Activated naive CD8-positive, alpha-beta T cell (primary cell): ENCODE measurements around the gene AQP11.
A peak's percentile ranks its signal among the peaks of the same experiment; 100 is the strongest.
"Not testable (repeated sequence)": the region's sequence is repeated elsewhere in the genome, so short reads cannot be mapped to it uniquely, and the experiment has no call there.

Experiments
- H3K27ac Mint-ChIP-seq: one replicate; pipeline ENCODE4 v1.8.0; 2021; ENCODE audit warnings: mixed read lengths
- H3K27me3 Mint-ChIP-seq: one replicate; pipeline ENCODE4 v1.8.0; 2021; ENCODE audit warnings: mixed read lengths
- H3K36me3 Mint-ChIP-seq: one replicate; pipeline ENCODE4 v1.8.0; 2021; ENCODE audit warnings: mixed read lengths
- H3K4me1 Mint-ChIP-seq: one replicate; pipeline ENCODE4 v1.8.0; 2021; ENCODE audit warnings: low read depth, mixed read lengths
- H3K4me3 Mint-ChIP-seq: one replicate; pipeline ENCODE4 v1.8.0; 2021; ENCODE audit warnings: mild to moderate bottlenecking, mixed read lengths
- H3K9me3 Mint-ChIP-seq: one replicate; pipeline ENCODE4 v1.8.0; 2021; ENCODE audit warnings: low read depth, mixed read lengths

AQP11 gene, protein sequence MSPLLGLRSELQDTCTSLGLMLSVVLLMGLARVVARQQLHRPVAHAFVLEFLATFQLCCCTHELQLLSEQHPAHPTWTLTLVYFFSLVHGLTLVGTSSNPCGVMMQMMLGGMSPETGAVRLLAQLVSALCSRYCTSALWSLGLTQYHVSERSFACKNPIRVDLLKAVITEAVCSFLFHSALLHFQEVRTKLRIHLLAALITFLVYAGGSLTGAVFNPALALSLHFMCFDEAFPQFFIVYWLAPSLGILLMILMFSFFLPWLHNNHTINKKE

DNA sequence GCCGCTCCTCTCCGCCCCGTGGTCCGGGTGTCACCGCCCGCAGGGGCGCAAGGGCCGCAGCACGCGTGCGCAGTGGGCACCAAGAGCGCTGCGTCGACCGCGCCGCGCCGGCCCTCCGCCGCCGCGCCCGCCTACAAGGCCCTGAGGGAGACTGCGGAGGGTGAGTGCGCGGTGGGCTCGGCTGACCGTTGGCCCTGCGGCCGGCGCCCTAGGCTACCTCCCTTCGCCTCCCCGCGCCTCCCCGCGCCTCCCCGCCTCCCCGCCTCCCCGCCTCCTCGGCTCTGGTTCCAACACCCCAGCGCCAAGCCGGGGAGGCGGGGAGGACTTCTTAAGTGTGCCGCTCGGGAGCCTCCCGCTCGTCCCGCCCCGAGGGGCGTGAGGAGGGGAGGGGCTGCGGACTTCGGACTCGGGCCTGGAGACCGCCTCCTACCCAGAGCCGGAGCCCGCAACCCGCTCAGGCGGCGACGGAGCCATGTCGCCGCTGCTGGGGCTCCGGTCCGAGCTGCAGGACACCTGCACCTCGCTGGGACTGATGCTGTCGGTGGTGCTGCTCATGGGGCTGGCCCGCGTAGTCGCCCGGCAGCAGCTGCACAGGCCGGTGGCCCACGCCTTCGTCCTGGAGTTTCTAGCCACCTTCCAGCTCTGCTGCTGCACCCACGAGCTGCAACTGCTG, at the start of gene AQP11:
Gene AQP11, plus strand, starts transcription at position 433 of the 673 bp plus-strand sequence. Its CDS starts 40 bp downstream, at position 473.
- Mint-ChIP-seq H3K27me3 (peaks cover 4% of the 10 kb centered on the region), H3K36me3 (no peaks in the 10 kb centered on the region), H3K4me3 (peak within 1 kb of the TSS; percentile 91), H3K4me1 (peaks cover 17% of the 10 kb centered on the region), H3K9me3 (no peaks in the 10 kb centered on the region), H3K27ac (peak within 1 kb of the TSS; percentile 76)

DNA sequence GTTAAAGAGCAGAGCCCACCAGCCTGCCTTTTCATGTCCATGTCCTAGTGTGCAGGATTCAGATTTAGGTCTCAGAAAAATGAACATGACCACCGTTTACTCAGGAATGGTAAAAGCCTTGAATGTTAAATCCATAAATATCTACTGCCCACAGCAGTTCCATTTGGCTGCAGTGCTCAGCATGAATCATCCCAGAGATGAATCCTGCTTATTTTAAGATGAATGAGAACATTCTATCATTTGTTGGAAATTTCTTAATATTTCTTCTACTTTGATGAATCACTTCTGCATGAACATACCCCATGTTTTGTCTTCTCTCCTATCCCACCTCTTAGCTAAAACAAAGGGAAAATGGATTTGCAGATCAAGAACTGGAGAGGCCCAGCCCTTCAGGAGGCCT, 47.5 kb upstream of the AQP11 start:
- Mint-ChIP-seq H3K9me3 (no peaks in the 10 kb centered on the region), H3K27ac (no peak overlapping the region), H3K36me3 (peaks cover 2% of the 10 kb centered on the region), H3K27me3 (no peaks in the 10 kb centered on the region), H3K4me1 (no peaks in the 10 kb centered on the region), H3K4me3 (no peak overlapping the region)

DNA sequence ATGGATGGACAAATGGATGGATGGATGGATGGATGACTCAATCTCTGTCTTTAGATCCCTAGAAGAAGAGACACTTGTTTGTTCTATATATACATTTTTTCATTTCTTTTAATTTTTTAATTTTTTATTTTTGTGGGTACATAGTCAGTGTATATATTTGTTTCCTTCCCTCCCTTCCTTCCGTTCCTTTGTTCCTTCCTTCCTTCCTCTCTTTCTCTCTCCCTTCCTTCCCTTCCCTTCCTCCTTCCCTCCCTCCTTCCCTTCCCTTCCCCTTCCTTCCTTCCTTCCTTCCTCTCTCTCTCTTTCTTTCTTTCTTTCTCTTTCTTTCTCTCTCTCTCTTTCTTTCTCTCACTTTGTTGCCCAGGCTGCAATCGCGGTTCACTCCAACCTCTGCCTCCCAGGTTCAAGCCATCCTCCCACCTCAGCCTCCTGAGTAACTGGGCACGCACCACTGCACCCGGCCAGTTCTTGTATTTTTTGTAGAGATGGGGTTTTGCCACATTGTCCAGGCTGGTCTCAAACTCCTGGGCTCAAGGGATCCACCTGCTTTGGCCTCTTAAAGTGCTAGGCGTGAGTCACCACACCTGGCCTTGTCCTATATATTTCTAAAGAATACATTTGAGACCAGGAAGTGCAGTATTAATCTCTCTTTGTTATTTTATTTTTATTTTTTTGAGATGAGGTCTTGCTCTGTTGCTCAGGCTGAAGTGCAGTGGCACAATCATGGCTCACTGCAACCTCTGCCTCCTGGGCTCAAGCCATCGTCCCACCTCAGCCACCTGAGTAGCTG, 42.5 kb upstream of the AQP11 start:
- no peak overlapping the region for H3K27ac Mint-ChIP-seq
- no peaks in the 10 kb centered on the region for H3K9me3 Mint-ChIP-seq
- no peaks in the 10 kb centered on the region for H3K36me3 Mint-ChIP-seq
- no peak overlapping the region for H3K4me3 Mint-ChIP-seq
- peaks cover 4% of the 10 kb centered on the region for H3K4me1 Mint-ChIP-seq
- no peaks in the 10 kb centered on the region for H3K27me3 Mint-ChIP-seq

DNA sequence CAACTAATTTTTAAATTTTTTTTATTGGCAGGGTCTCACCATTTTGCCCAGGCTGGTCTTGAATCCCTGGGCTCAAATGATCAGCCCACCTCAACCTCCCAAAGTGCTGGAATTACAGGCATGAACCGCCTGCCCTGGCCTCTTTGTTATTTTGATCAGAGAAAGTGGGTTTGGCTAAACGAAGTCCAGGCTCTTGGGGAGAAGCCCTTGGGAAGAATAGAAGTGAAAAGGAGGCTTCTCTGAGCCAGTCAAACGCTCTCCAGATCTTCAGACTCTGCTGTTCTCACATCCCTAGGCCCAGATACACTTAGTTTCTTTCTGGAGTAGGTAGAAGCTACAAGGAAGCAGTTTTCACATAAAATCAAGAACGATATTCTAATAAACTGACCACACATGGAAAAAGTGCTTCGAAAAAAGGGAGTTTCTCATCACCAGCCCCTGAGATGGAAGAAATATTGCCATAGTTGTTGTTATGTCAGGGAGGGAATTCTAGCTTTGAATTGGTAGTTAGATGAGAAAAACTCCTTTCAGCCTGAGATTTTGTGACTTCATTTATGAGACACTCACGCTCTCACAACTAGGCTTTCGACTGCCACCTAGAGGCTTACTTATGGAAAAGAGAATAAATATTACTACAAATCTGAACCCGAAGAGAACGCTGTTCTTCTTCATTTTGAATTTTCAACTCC, 41.7 kb upstream of the AQP11 start:
- no peak overlapping the region for H3K27ac Mint-ChIP-seq
- no peak overlapping the region for H3K4me3 Mint-ChIP-seq
- H3K9me3 Mint-ChIP-seq = no peaks in the 10 kb centered on the region
- H3K4me1 Mint-ChIP-seq = peaks cover 4% of the 10 kb centered on the region
- H3K36me3 Mint-ChIP-seq = no peaks in the 10 kb centered on the region
- no peaks in the 10 kb centered on the region for H3K27me3 Mint-ChIP-seq

DNA sequence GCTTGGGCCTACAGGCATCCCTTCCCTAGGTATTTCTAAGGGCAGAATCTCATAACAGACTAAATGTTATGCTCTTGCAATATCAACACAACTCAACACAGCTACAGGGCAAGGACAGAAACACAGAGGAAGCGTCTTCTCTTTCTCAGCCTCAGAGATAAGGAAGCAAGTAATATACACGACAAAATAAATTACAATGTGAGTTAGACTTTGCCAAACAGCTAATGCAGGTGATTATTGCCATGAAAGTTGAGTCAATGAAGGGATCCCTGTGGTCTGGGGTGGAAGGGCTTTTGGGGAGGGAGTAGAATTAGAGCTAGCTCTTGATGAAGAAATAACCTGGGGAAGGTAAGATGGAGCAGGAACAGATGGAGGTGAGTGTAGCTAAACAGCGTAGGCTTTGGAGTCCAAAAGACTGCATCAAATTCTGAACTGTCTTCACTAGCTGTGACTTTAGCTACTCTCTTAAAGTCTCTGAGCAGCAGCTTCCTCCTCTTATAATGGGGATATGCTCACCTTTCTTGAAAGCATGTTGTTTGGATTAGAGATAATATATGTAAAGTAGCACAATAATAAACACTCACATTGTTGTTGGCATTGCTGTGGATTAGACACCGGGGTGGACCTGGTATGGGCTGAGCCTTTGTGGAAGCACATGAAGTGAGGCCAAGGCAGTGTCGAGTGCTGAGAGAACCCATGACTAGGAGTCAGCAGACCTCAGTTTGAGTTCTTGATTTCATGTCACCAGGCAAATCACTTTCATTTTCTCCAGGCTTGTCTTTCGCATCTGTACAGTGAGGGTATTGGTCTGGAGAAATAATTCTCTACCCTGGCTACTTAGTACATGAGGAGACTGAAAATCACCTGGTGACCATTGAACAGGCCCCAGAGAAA, 41.0 kb upstream of the AQP11 start:
- Mint-ChIP-seq H3K27ac (no peak overlapping the region), H3K36me3 (no peaks in the 10 kb centered on the region), H3K4me3 (no peak overlapping the region), H3K27me3 (no peaks in the 10 kb centered on the region), H3K9me3 (no peaks in the 10 kb centered on the region), H3K4me1 (peaks cover 4% of the 10 kb centered on the region)

DNA sequence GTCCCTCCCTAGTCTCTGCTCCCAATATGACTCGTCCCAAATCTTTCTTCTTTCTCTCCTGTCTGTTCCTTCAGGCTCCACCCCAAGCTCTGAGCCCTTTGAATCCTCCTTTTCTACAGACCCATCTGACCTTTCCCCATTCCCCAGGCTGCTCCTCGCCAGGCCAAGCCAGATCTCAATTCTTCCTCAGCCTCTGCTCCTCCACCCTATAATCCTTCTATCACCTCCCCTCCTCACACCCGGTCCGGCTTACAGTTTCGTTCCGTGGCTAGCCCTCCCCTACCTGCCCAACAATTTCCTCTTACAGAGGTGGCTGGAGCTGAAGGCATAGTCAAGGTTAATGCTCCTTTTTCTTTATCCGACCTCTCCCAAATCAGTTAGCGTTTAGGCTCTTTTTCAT, 38.3 kb upstream of the AQP11 start:
- H3K4me1 Mint-ChIP-seq, H3K4me3 Mint-ChIP-seq, H3K9me3 Mint-ChIP-seq, H3K27me3 Mint-ChIP-seq, H3K36me3 Mint-ChIP-seq, H3K27ac Mint-ChIP-seq: not testable (repeated sequence)

DNA sequence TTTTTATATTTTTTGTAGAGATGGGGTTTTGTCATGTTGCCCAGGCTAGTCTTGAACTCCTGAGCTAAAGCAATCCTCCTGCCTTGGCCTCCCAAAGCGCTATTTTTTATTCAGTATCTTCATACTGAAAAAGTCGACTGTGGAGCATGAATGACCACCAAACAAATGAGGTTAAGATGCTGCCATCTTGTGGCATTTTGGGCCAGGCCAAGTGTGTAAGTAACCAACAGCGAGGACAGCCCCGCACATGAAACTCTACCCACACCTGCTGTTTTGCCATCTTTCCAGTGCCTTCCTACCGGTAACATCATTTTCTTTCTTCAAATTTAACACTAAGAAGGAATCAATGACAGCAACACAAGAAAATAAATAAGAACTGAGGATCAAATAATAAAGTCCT, 32.2 kb upstream of the AQP11 start:
- H3K27ac Mint-ChIP-seq = no peak overlapping the region
- no peaks in the 10 kb centered on the region for H3K9me3 Mint-ChIP-seq
- no peaks in the 10 kb centered on the region for H3K36me3 Mint-ChIP-seq
- H3K4me1 Mint-ChIP-seq = no peaks in the 10 kb centered on the region
- no peaks in the 10 kb centered on the region for H3K27me3 Mint-ChIP-seq
- no peak overlapping the region for H3K4me3 Mint-ChIP-seq

DNA sequence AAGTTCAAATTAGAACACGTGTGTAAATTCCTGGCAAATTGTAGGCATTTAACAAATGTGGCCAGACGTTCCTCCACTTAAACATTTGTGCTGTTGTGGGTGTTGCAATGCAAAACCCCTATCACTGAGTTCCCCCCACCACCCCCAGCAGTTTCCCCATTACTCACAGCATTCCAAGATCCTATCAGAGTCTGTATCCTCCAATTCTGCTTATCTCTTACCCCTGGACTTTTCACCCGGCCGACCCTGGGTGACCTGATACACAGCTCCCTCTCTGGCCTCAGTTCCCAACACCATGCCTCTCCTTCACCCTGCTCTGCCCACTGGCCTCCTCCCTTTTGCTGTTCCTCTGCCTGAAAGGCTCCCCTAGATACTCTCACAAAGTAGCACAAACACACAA, 31.4 kb upstream of the AQP11 start:
- H3K27ac Mint-ChIP-seq = no peak overlapping the region
- no peaks in the 10 kb centered on the region for H3K27me3 Mint-ChIP-seq
- no peaks in the 10 kb centered on the region for H3K4me1 Mint-ChIP-seq
- H3K36me3 Mint-ChIP-seq = no peaks in the 10 kb centered on the region
- H3K4me3 Mint-ChIP-seq = no peak overlapping the region
- no peaks in the 10 kb centered on the region for H3K9me3 Mint-ChIP-seq

DNA sequence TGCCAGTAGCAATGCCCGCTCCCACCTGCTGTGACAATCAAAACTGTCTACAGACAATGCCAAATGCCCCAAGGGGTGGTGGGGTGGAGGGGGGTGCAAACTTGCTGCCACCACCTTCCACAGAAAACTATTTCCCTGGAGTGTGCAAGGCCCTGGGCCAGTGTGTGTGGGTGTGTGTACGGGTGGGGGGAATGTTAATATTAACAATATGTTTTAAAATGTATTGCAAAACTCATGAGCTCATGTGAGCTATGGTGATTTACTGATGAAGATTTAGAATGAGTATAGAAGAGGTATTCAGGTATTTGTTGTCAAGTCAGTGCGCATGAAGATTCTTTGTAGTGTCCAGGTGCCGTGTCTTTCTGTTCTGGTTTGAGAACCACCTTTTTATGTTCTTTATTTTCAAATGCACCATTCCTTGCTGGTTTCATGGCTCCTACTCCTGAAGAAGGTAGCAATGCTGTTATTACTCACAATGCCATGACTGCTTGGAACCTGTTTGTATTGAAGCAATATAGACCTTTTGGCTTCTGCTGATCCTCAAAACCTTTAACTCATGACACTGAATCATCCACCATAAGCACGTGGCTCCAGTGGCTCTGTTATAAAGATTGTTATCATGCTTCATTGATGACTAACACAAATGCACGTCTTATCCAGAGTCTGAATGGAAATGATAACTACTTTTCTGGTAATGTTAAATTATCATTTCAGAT, 29.9 kb upstream of the AQP11 start:
- Mint-ChIP-seq H3K4me3 (no peak overlapping the region), H3K27me3 (no peaks in the 10 kb centered on the region), H3K9me3 (peaks cover 8% of the 10 kb centered on the region), H3K4me1 (no peaks in the 10 kb centered on the region), H3K27ac (no peak overlapping the region), H3K36me3 (no peaks in the 10 kb centered on the region)

DNA sequence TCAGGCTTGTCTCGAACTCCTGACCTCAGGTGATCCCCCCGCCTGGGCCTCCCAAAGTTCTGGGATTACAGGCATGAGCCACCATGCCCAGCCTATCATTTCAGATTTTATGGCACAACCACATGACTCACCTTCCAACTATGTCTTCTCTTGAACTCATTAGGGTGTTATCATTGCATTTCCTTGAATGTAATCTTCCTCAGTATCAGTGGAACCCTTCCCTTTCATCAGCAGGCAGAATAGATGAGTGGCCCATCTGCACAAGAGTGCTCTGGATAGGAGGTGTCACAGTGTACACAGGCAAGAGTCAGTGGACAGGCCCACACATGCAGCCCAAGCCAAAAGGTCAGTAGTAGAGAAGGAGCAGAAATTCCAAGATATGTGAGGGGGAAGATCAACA, 29.1 kb upstream of the AQP11 start:
- no peak overlapping the region for H3K27ac Mint-ChIP-seq
- no peaks in the 10 kb centered on the region for H3K36me3 Mint-ChIP-seq
- H3K27me3 Mint-ChIP-seq = peaks cover 1% of the 10 kb centered on the region
- peaks cover 11% of the 10 kb centered on the region for H3K9me3 Mint-ChIP-seq
- no peak overlapping the region for H3K4me3 Mint-ChIP-seq
- H3K4me1 Mint-ChIP-seq = no peaks in the 10 kb centered on the region

DNA sequence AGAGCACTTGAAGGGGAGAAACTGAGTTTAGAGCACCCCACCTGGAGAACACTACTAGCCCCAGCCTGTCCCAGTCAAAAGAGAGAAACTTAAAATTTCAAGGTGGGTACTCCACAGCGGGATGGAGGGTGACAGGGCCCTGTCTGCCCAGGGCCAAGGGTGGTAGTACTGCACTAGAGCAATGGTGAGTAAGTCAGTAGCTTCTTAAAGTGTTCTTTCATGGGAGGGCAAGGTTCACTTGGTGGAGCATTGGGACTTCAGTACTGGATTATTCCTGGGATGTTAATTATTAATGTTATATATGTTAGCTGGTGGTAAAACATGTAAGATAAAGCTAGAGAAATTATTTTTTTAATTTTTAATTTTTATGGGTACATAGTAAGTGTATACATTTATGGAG, 28.5 kb upstream of the AQP11 start:
- Mint-ChIP-seq H3K9me3 (peaks cover 11% of the 10 kb centered on the region), H3K27ac (no peak overlapping the region), H3K4me3 (no peak overlapping the region), H3K36me3 (no peaks in the 10 kb centered on the region), H3K4me1 (no peaks in the 10 kb centered on the region), H3K27me3 (peaks cover 1% of the 10 kb centered on the region)

DNA sequence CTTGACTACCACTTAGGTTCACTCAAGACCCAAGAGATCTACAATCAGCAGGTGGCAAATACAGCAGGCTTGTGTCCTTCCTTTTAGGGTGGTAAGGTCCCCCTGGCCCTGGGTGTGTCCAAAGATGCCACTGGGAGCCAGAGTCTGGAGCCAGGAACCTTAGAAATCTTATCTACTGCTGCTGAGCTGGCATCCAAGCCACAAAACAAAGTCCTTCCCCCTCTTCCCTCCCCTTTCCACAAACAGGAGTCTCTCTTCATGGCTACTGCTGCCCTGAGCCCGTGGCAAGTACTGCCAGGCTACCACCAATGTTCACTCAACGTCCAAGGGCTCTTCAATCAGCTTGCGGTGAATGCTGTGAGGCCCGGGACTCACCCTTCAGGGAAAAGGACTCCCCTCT, 21.4 kb upstream of the AQP11 start:
- no peaks in the 10 kb centered on the region for H3K4me1 Mint-ChIP-seq
- H3K27ac Mint-ChIP-seq = no peak overlapping the region
- peaks cover 11% of the 10 kb centered on the region for H3K9me3 Mint-ChIP-seq
- no peaks in the 10 kb centered on the region for H3K36me3 Mint-ChIP-seq
- no peak overlapping the region for H3K4me3 Mint-ChIP-seq
- peaks cover 9% of the 10 kb centered on the region for H3K27me3 Mint-ChIP-seq

DNA sequence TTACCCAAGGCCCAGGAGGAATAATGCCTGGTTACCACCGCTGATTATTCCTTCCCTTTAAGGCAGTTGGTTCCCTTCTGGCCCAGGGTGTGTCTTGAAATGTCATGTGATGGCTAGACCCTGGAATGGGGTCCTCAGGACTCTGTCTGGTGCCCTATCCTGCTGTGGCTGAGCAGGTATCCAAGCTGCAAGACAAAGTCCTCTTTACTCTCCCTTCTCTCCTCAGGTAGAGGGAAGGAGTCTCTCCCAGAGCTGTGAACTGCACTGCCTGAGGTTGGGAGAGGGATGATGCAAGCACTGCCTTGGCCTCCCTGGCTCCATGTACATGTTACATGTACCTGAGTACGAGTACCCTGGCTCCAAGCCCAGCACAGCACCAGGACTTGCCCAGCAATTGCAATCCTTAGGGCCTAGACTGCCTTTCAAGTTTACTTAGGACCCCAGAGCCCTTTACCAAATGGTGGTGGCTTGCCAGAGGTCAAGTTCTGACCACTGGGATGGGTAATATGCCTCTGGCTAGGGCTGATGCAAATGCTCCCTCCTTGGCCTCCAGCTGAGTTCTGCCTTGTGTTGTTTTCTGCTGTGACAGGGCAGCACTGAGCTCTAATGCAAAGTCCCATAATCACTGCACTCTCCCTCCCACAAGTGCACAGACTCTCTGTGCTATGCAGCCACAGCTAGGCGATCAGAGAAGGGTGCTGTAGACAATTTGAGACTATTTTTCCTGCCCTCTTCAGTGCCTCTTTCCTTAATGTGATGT, 20.7 kb upstream of the AQP11 start:
- no peaks in the 10 kb centered on the region for H3K4me1 Mint-ChIP-seq
- no peaks in the 10 kb centered on the region for H3K36me3 Mint-ChIP-seq
- no peak overlapping the region for H3K27ac Mint-ChIP-seq
- H3K9me3 Mint-ChIP-seq = peaks cover 7% of the 10 kb centered on the region
- H3K4me3 Mint-ChIP-seq = no peak overlapping the region
- H3K27me3 Mint-ChIP-seq = peaks cover 9% of the 10 kb centered on the region
